Measurements from ENCODE around the gene CLDN11. TPM values are rescaled to one million over a fixed set of nuclear protein-coding genes. Genes with fewer than 3 reads are reported as not detected.

CLDN11 gene
- total RNA-seq (2021; fragmentation: NEBNext Ultra II Directional; extraction: Animal tissue kit (Norgen Biotek cat#: 25700)) (10.5 and 12.5 TPM in 2 replicates), polyA plus RNA-seq (2011; rRNA removed) (4.8 and 8.1 TPM in 2 replicates), polyA minus RNA-seq (2011; rRNA and poly(A)+ RNA removed) (6.2 and 6.8 TPM in 2 replicates)
- 5.9 TPM for polyA plus RNA-seq (2011; cell fraction: cytosol; rRNA removed)
- 4.8 TPM for polyA plus RNA-seq (2011; cell fraction: nucleus; rRNA removed)
- 3.9 to 4.6 TPM (median 4.3 TPM) in 4 replicates for polyA plus RNA-seq (2012, experiment 1 of 2)
- 4.2 TPM for polyA plus RNA-seq (2012, experiment 2 of 2)
- polyA plus RNA-seq (2013, experiment 1 of 2): 7.2 TPM
- polyA plus RNA-seq (2013, experiment 2 of 2): 8.0 TPM
- 9.5 TPM for polyA minus RNA-seq (2011; cell fraction: cytosol; rRNA and poly(A)+ RNA removed)
- 4.2 TPM for polyA minus RNA-seq (2011; cell fraction: nucleus; rRNA and poly(A)+ RNA removed)
- long read RNA-seq, experiment 1: 0 reads
- long read RNA-seq, experiment 2: 0 reads

DNA sequence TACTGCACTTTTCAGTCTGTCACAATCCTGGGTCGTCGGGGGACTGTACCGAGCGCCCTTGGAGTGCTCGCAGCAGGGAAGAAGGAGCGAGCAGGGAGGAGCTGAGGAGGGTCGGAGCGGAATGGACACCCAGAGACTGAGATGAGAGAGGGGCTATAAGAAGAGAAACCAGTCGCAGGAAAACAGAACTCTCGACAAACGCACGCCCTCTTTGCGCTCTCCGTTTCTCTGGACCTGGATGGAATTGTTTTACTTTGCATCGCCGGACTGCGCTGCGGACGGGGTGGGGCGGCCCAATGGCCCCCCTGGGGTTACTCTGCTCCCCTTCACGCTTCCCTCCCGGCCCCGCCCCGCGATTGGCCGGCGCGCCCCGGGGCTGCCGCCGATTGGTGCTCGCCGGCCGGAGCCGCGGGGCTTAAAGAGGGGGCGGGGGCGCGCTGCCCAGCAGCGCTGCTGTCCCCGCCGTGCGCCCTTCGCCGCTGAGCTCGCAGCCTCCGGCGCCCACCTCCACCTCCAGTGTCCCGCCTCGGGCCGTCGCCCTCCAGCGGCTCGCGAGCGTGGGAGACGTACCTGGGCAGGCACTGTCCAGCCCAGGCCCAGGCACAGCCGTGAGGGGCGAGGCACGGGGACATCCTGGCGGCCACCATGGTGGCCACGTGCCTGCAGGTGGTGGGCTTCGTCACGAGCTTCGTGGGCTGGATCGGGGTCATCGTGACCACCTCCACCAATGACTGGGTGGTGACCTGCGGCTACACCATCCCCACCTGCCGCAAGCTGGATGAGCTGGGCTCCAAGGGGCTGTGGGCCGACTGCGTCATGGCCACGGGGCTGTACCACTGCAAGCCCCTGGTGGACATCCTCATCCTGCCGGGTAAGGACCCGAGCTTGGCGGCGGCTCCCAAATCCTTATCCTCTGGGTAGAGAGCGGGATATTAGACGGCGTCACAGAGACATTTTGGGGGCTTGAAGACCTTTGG lies at the start of gene CLDN11:
CLDN11 (plus strand) TSS at position 447 of the 977 bp plus-strand sequence; CDS start at position 646, 199 bp downstream.
- H3K23ac ChIP-seq (ENCODE audit: insufficient read length): no peak within 1 kb of the TSS
- H3K14ac ChIP-seq (ENCODE audit: insufficient read length): no peak within 1 kb of the TSS
- H3K4ac ChIP-seq (replicated peaks; ENCODE audit: insufficient read length, low read depth, low read length): no peak within 1 kb of the TSS
- H3K23me2 ChIP-seq (ENCODE audit: low read depth, low read length): peaks cover 7% of the 10 kb centered on the region; the same call in 1 of the 2 replicates
- H3K9me3 ChIP-seq (ENCODE audit: insufficient read depth in 2 of 2, low read depth in 1 of 2, low read length in 1 of 2): no peaks in the 10 kb centered on the region
- H4K20me1 ChIP-seq (replicated peaks in 1 of 2; ENCODE audit: control insufficient read depth in 1 of 2, insufficient read depth in 2 of 2, low read length in 2 of 2): peaks cover 0 to 3% of the 10 kb centered on the region in 2 experiments
- ChIA-PET CTCF (ENCODE audit: partially characterized antibody) (interaction anchor here (0.6 to 10.6 kb wide), 18 partner anchors 10 to 431 kb away, joined by 3 to 273 read pairs (median 4); partner anchors contain the start of gene SLC7A14), POLR2A (ENCODE audit: partially characterized antibody) (interaction anchor here (1.0 to 1.4 kb wide), 2 partner anchors 61 to 451 kb away, joined by 3 to 4 read pairs; partner anchors contain the start of gene SKIL)
- no peaks in the 10 kb centered on the region for H3K79me2 ChIP-seq (ENCODE audit: control insufficient read depth in 1 of 2, insufficient read depth in 2 of 2, low read length in 2 of 2)
- peak within 1 kb of the TSS; percentile 11 for H3K18ac ChIP-seq (ENCODE audit: extremely low read depth, low read length)
- no peak within 1 kb of the TSS for H4K5ac ChIP-seq (ENCODE audit: insufficient read length, low read depth, low read length)
- H3K4me2 ChIP-seq (ENCODE audit: insufficient read depth in 1 of 2, low read depth in 2 of 2, low read length in 2 of 2): peak within 1 kb of the TSS; percentile 54 to 74
- peak within 1 kb of the TSS; percentile 91; the same call in 1 of the 2 replicates for H2AFZ ChIP-seq (ENCODE audit: low read length)
- peak within 1 kb of the TSS; percentile 86; the same call in 1 of the 2 replicates for H2BK12ac ChIP-seq (ENCODE audit: low read depth, low read length)
- H2BK120ac ChIP-seq (replicated peaks; ENCODE audit: low read depth, low read length): no peak within 1 kb of the TSS
- H3K4me1 ChIP-seq (replicated peaks in 1 of 4; ENCODE audit: control insufficient read depth in 3 of 4, insufficient read depth in 4 of 4, low read length in 3 of 4): peaks cover 2 to 11% (median 5%) of the 10 kb centered on the region in 4 experiments
- peak within 1 kb of the TSS; percentile 80; the same call in 1 of the 2 replicates for H2BK20ac ChIP-seq (ENCODE audit: low read length)
- WGBS, 2 experiments (ENCODE audit: extremely low coverage in 1 of 2, insufficient coverage in 1 of 2, insufficient read length in 1 of 2, insufficient replicate concordance in 2 of 2, low coverage in 1 of 2, low lambda C conversion rate in 2 of 2, missing lambda C conversion rate in 1 of 2): 10% methylated on average over 66 of the region's 79 CpGs; no CpG with 5 or more reads in 1 of the 2 experiments
- H4K91ac ChIP-seq (replicated peaks; ENCODE audit: insufficient read length, low read length): peak within 1 kb of the TSS; percentile 64
- H3K27ac ChIP-seq (ENCODE audit: low read depth, low read length): no peak within 1 kb of the TSS
- H2AK5ac ChIP-seq (ENCODE audit: low read depth, low read length): no peak within 1 kb of the TSS
- peak within 1 kb of the TSS; percentile 88 for H4K8ac ChIP-seq (ENCODE audit: extremely low read depth, insufficient read depth, low read length)
- FAIRE-seq (no peak), DNase-seq (ENCODE audit: low read depth in 1 of 2, low spot score in 2 of 2) (peak in 1 of 2 experiments; percentile 83)
- H3K4me3 ChIP-seq (ENCODE audit: extremely low read depth in 1 of 4, insufficient read depth in 2 of 4, low read depth in 3 of 4, low read length in 4 of 4): peak within 1 kb of the TSS; percentile 24 to 61 (median 49); a peak in 7 of 8 replicates
- H3K36me3 ChIP-seq (ENCODE audit: control insufficient read depth in 2 of 4, insufficient read depth in 4 of 4, low read length in 3 of 4): no peaks in the 10 kb centered on the region
- 0 out of 7 replicates have a peak within 1 kb of the TSS, but pooled peaks of 1 of the 4 experiments have one; percentile 10 for H3K9ac ChIP-seq (replicated peaks in 1 of 4; ENCODE audit: extremely low read depth in 1 of 4, low read depth in 3 of 4, low read length in 3 of 4)
- peak within 1 kb of the TSS; percentile 99; the same call in 1 of the 2 replicates for H2BK15ac ChIP-seq (ENCODE audit: low read length)
- peaks cover 10 to 39% (median 31%) of the 10 kb centered on the region in 4 experiments for H3K27me3 ChIP-seq (replicated peaks in 1 of 4; ENCODE audit: control insufficient read depth in 3 of 4, extremely low read depth in 1 of 4, insufficient read depth in 3 of 4, low read length in 3 of 4)
- H3K79me1 ChIP-seq (ENCODE audit: low read depth, low read length): no peaks in the 10 kb centered on the region
- H2BK5ac ChIP-seq (ENCODE audit: low read depth, low read length): peak within 1 kb of the TSS; percentile 77; the same call in 1 of the 2 replicates
- no peak within 1 kb of the TSS for H3K56ac ChIP-seq (replicated peaks; ENCODE audit: insufficient read length, low read depth, low read length)
- TF ChIP-seq EZH2 (IDR thresholded peaks at IDR 0.05; ENCODE audit: low read depth, low read length, severe bottlenecking): peak; percentile 19
- TF ChIP-seq KDM4A (IDR thresholded peaks at IDR 0.05; ENCODE audit: low read depth, low read length, severe bottlenecking): peak; percentile 99
- no peak for TF ChIP-seq BRCA1 (IDR thresholded peaks at IDR 0.05; ENCODE audit: low read depth, low read length)
- TF ChIP-seq, protein P1, sequence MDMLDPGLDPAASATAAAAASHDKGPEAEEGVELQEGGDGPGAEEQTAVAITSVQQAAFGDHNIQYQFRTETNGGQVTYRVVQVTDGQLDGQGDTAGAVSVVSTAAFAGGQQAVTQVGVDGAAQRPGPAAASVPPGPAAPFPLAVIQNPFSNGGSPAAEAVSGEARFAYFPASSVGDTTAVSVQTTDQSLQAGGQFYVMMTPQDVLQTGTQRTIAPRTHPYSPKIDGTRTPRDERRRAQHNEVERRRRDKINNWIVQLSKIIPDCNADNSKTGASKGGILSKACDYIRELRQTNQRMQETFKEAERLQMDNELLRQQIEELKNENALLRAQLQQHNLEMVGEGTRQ (IDR thresholded peaks at IDR 0.05; ENCODE audit: low read length): 0 out of 2 replicates have a peak, but pooled peaks have one; percentile 5
- TF ChIP-seq CBX5 (IDR thresholded peaks at IDR 0.05; ENCODE audit: low read depth, low read length): no peak

All from H1 (cell line).